GM12878 (cell line): ENCODE data around the gene DENND4C. TPM values are rescaled to one million over a fixed set of nuclear protein-coding genes. Genes with fewer than 3 reads are reported as not detected.
"Not testable (repeated sequence)": the region's sequence is repeated elsewhere in the genome, so short reads cannot be mapped to it uniquely, and the experiment has no call there.

Experiments used
- ATAC-seq: fragments of 200-7000 bp; cut with Tn5 transposase; 3 replicates; pipeline ENCODE4 v1.9.1; 2020; ENCODE audit warnings: mild to moderate bottlenecking, moderate library complexity
- BruUV-seq: library from RNA; stranded (reverse); fragments of 400-500 nt; replicated peaks from 2 replicates; lab custom pipeline; 2021; lab: Mats Ljungman, UMichigan
- CTCF ChIA-PET: fragments of 300-600 bp; sonication (Branson Sonifier 250); formaldehyde crosslinking; extraction: SDS; loops from one replicate; lab custom pipeline; 2021; ENCODE audit warnings: inconsistent platforms; lab: Yijun Ruan, JAX
- POLR2A ChIA-PET: fragments of 350-600 bp; formaldehyde crosslinking; extraction: SDS; loops from one replicate; lab custom pipeline; 2021; ENCODE audit warnings: inconsistent platforms; lab: Charles Lee
- RAD21 ChIA-PET: fragments of 300-600 bp; sonication (Branson Sonifier 250); formaldehyde crosslinking; loops from one replicate; lab custom pipeline; 2023; ENCODE audit warnings: antibody characterized with exemption; ENCODE audit not compliant: unreplicated experiment; lab: Charles Lee
- SMC1A ChIA-PET: fragments of 300-600 bp; sonication (Branson Sonifier 250); formaldehyde crosslinking; loops from one replicate; lab custom pipeline; 2023; ENCODE audit not compliant: unreplicated experiment, uncharacterized antibody; lab: Charles Lee
- DNase-seq: peaks from one replicate; pipeline ENCODE4 v3.0.0-alpha.2; 2011; ENCODE audit warnings: low read depth, low spot score
- FAIRE-seq: peaks from 3 replicates; lab custom pipeline; 2011; peaks lifted over from hg19 to GRCh38; lab: Jason Lieb, UNC
- H2AFZ ChIP-seq: 2 replicates; pipeline ENCODE4 v1.6.0; 2011; ENCODE audit warnings: low read depth, low read length, control low read depth; ENCODE audit not compliant: control insufficient read depth
- H3K27ac ChIP-seq: 2 replicates; pipeline ENCODE4 v1.5.1; 2011; ENCODE audit warnings: control low read depth; ENCODE audit not compliant: control insufficient read depth, insufficient read depth
- H3K27me3 ChIP-seq, 2 experiments: replicated peaks in 1 of 2; 2 replicates each; pipeline versions ENCODE4 v1.6.0 to v1.6.1; 2011; ENCODE audit warnings: low read length in 1 of 2; ENCODE audit not compliant: control insufficient read depth in 2 of 2, insufficient read depth in 2 of 2
- H3K36me3 ChIP-seq, 2 experiments: 2 replicates each; pipeline ENCODE4 v1.5.1; 2011; ENCODE audit warnings: low read length in 1 of 2; ENCODE audit not compliant: control insufficient read depth in 2 of 2, insufficient read depth in 2 of 2
- H3K4me1 ChIP-seq: 2 replicates; pipeline ENCODE4 v1.6.1; 2011; ENCODE audit warnings: mild to moderate bottlenecking, low read length, moderate library complexity, mixed read lengths; ENCODE audit not compliant: control insufficient read depth, insufficient read depth
- H3K4me2 ChIP-seq: 2 replicates; pipeline ENCODE4 v1.6.0; 2011; ENCODE audit warnings: control low read depth; ENCODE audit not compliant: control insufficient read depth, insufficient read depth
- H3K4me3 ChIP-seq: fragments of 200-600 bp; sonication (generic); 2 replicates; pipeline ENCODE4 v1.5.1; 2016
- H3K79me2 ChIP-seq: 2 replicates; pipeline ENCODE4 v1.6.0; 2011; ENCODE audit warnings: low read length; ENCODE audit not compliant: control insufficient read depth, insufficient read depth
- H3K9ac ChIP-seq: 2 replicates; pipeline ENCODE4 v1.8.0; 2011; ENCODE audit warnings: low read length, control low read depth, mixed read lengths; ENCODE audit not compliant: control insufficient read depth, insufficient read depth
- H3K9me3 ChIP-seq: replicated peaks from 3 replicates; pipeline ENCODE4 v1.5.1; 2011; ENCODE audit warnings: mild to moderate bottlenecking, low read length; ENCODE audit not compliant: control insufficient read depth, insufficient read depth
- H4K20me1 ChIP-seq: 2 replicates; pipeline ENCODE4 v1.6.0; 2011; ENCODE audit not compliant: control insufficient read depth, insufficient read depth
- FOXM1 ChIP-seq: IDR thresholded peaks from 2 replicates; pipeline ENCODE4 v1.6.1; 2012; ENCODE audit warnings: low read depth, mild to moderate bottlenecking, inconsistent platforms, low read length, moderate library complexity
- GABPA ChIP-seq: IDR thresholded peaks from 2 replicates; pipeline ENCODE4 v1.6.1; 2014; ENCODE audit warnings: antibody characterized with exemption, low read depth, mild to moderate bottlenecking, inconsistent platforms
- KLF5 ChIP-seq: fragments of 450-650 bp; IDR thresholded peaks from 2 replicates; pipeline ENCODE4 v1.6.1; 2014; ENCODE audit warnings: mild to moderate bottlenecking; ENCODE audit not compliant: partially characterized antibody
- PML ChIP-seq: IDR thresholded peaks from 2 replicates; pipeline ENCODE4 v1.6.1; 2012; ENCODE audit warnings: low read length, inconsistent platforms
- TAF1 ChIP-seq: IDR thresholded peaks from 2 replicates; pipeline ENCODE4 v1.6.1; 2011; ENCODE audit warnings: mild to moderate bottlenecking, low read depth, low read length, borderline replicate concordance
- WGBS: methylation state at CpG from one replicate; pipeline ENCODE4 v1.1.6; 2016; ENCODE audit warnings: low lambda C conversion rate; ENCODE audit not compliant: insufficient replicate concordance, insufficient coverage; ENCODE audit errors: missing lambda C conversion rate; 5-methylcytosine and 5-hydroxymethylcytosine counted together
- in situ Hi-C: fragments of 300-500 bp; cut with MboI; formaldehyde crosslinking; loops from 9 replicates; pipeline ENCODE4 v1.14.3; 2018; ENCODE audit warnings: mixed read lengths
- intact Hi-C: fragments of 100-400 bp; cut with micrococcal nuclease; formaldehyde crosslinking; loops from one replicate; pipeline ENCODE4 v1.14.2; 2022; ENCODE audit not compliant: unreplicated experiment
- polyA plus RNA-seq, 11 experiments: library from polyadenylated mRNA; depleted of rRNA in 4 of 11; unstranded in 6 of 11; stranded (reverse) in 5 of 11; fragments of >200 nt; fragmentation: Nextera tagmentation in 4 of 11; fragmentation: Illumina TruSeq in 1 of 11; extraction: Ambion mirVana in 4 of 11; extraction: Trizol in 1 of 11; gene quantifications; 1 replicate in 1 of 11; 2 replicates in 10 of 11; pipeline versions ENCODE4 v1.2.1 to v1.2.3, GENCODE V29; 2011 to 2016; ENCODE audit warnings: inconsistent platforms in 2 of 11, missing spikeins in 2 of 11, low read depth in 1 of 11
- total RNA-seq, 4 experiments: library from RNA; depleted of rRNA in 3 of 4; stranded (reverse); fragments of >200 nt in 3 of 4; fragmentation: Illumina TruSeq in 1 of 4; extraction: Trizol in 1 of 4; gene quantifications; 2 replicates each; pipeline versions ENCODE4 v1.2.1 to v1.2.3, GENCODE V29; 2013 to 2021
- TF ChIP-seq, protein P1 (sequence below): fragments of 450-650 bp; IDR thresholded peaks from 2 replicates; pipeline ENCODE4 v1.6.1; 2016; ENCODE audit warnings: mild to moderate bottlenecking

DENND4C gene
- total and polyA plus RNA-seq, 10 of the 15 experiments (the other 5 are each of a cell fraction or from before 2014, with no cell fraction given), result 8.2 to 49.3 (median 24.7) TPM

DNA sequence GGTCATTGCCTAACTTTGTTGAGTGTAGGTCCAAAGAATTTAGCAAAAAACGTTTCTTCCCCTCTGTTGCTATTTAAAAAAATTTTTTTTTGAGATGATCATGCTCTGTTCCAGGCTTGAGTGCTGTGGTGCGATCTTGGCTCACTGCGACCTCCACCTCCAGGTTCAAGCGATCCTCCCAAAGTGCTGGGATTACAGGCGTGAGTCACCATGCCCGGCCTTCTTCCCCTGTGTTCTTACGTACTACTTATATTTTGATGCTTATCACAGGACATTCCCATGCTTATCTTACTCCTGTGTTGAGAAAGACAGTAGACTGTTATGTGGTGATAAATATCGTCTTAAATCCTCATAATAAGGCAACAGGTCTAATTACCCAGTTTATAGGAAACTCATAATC lies 180.8 kb downstream of the DENND4C start (continued):
- TF ChIP-seq GABPA, result no peak
- no peak for TF ChIP-seq KLF5
- TF ChIP-seq TAF1, result no peak
- no peak for TF ChIP-seq PML
- TF ChIP-seq, protein P1, sequence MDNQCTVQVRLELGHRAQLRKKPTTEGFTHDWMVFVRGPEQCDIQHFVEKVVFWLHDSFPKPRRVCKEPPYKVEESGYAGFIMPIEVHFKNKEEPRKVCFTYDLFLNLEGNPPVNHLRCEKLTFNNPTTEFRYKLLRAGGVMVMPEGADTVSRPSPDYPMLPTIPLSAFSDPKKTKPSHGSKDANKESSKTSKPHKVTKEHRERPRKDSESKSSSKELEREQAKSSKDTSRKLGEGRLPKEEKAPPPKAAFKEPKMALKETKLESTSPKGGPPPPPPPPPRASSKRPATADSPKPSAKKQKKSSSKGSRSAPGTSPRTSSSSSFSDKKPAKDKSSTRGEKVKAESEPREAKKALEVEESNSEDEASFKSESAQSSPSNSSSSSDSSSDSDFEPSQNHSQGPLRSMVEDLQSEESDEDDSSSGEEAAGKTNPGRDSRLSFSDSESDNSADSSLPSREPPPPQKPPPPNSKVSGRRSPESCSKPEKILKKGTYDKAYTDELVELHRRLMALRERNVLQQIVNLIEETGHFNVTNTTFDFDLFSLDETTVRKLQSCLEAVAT, result no peak
- no peak for TF ChIP-seq FOXM1

DNA sequence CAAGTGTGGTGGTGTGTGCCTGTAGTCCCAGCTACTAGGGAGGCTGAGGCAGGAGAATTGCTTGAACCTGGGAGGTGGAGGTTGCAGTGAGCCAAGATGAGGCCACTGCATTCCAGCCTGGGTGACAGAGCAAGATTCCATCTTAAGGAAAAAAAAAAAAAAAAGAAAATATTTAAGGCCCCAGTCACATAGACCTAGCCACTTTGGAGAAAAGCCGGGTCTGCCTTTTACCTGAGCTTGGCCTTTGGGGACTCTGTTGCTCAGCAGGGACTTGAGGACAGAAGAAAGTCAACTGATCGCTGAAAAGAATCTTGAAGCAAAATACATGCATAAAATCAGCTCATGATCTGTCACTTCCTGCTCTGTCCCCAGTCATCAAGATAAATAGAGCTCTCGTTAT lies 183.0 kb downstream of the DENND4C start:
- CTCF ChIA-PET, BruUV-seq: not testable (repeated sequence)
- POLR2A ChIA-PET, result interaction anchor here (0.7 kb wide), 1 partner anchor 976 kb away, joined by 3 read pairs; no protein-coding TSS in a partner anchor

More for the DNA sequence above, 183.0 kb downstream of the DENND4C start:
- H3K4me1 ChIP-seq, DNase-seq, H4K20me1 ChIP-seq, H3K9me3 ChIP-seq, RAD21 ChIA-PET, H3K4me3 ChIP-seq, H2AFZ ChIP-seq, in situ Hi-C loops, ATAC-seq, FAIRE-seq, H3K36me3 ChIP-seq, H3K79me2 ChIP-seq, H3K27me3 ChIP-seq, H3K4me2 ChIP-seq, intact Hi-C loops, H3K9ac ChIP-seq, H3K27ac ChIP-seq: not testable (repeated sequence)
- WGBS, result 80% methylated on average over 3 of the region's 3 CpGs
- SMC1A ChIA-PET, result interaction anchor here (1.0 to 1.1 kb wide), 2 partner anchors 40 to 328 kb away, joined by 3 read pairs; no protein-coding TSS in a partner anchor
